AG09309 (cell line): ENCODE results near the gene TAS2R19.
"Not testable (repeated sequence)": the region's sequence is repeated elsewhere in the genome, so short reads cannot be mapped to it uniquely, and the experiment has no call there.

Source experiments
- DNase-seq: peaks from one replicate; pipeline ENCODE4 v3.0.0-alpha.2; 2010; ENCODE audit warnings: low read depth
- H3K4me3 ChIP-seq: 2 replicates; pipeline ENCODE4 v1.5.1; 2011; ENCODE audit warnings: mild to moderate bottlenecking, low read depth, low read length, moderate library complexity; ENCODE audit not compliant: control insufficient read depth
- CTCF ChIP-seq: IDR thresholded peaks from 2 replicates; pipeline ENCODE4 v1.5.1; 2011; ENCODE audit warnings: mild to moderate bottlenecking, low read depth, low read length, inconsistent platforms; ENCODE audit not compliant: insufficient read depth, control insufficient read depth; ENCODE audit errors: missing control alignments

TAS2R19 gene

DNA sequence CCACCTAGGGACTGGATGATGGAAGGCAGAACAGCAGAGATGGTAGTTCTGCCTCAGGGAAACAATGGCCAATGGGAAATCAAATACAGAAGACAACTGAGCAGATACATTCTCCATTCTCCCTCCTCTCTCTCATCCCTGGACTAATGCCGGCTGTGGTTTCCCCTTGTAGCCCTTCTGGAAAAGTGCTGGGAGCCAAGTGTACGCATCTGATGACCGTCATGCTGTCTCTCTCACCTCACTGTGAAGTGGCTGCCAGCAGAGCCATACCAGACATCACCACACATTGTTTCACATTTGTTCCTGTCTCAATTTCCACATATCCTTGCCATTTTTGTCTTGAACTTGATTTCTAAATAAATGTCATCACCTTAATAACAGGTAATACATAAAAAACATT, 36.6 kb upstream of the TAS2R19 start:
- no peak for TF ChIP-seq CTCF
- DNase-seq, result no peak
- no peak overlapping the region for H3K4me3 ChIP-seq

DNA sequence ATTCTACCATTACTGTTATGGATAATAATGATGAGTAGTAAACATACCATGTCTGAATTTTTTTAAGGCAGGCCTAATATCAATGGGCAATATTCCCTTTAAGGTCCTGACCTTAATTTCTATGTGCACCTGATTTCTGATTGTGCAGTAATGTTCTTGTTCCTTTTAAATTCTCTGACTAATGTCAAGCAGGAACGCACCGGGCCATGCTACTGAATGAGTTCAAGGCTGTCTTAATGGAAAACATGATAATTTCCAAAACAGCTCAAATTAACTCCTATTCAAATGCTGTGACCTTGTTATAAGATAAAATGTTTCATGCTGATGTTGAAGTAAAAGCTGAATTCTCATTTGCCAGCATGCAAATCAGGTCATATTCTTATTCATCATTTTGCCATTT, 32.9 kb upstream of the TAS2R19 start:
- H3K4me3 ChIP-seq, result no peak overlapping the region
- no peak for DNase-seq
- no peak for TF ChIP-seq CTCF

GRCh38 chr12:11049806-11050531, 27.5 kb upstream of the TAS2R19 start:
- not testable (repeated sequence) for DNase-seq, H3K4me3 ChIP-seq

DNA sequence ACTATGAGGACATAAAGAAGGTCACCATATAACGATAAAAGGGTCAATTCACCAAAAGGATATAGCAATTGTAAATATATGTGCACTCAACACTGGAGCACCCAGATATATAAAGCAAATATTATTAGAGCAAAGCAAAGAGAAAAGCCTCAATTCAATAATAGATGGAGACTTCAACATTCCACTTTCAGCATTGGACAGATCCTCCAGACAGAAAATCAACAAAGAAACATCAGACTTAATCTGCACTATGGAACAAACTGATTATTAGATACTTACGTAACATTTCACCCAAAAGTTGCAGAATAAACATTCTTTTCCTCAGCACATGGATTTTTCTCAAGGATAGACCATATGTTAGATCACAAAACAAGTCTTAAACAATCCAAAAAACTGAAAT, 18.9 kb upstream of the TAS2R19 start:
- H3K4me3 ChIP-seq, DNase-seq: not testable (repeated sequence)

DNA sequence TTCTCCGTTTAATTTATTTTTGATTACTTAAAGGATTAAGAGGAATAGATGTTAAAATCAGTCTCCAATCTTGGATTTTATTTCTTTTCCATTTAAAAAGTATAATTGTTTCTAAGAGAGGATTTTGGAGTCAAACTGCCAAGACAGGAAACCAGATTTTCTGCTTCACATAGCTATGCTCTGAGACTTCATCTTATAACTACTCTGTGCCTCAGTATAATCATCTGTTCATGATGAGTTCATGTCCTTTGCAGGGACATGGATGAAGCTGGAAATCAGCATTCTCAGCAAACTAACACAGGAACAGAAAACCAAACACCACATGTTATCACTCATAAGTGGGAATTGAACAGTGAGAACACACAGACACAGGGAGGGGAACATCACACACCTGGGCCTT, 17.7 kb upstream of the TAS2R19 start:
- no peak for DNase-seq
- H3K4me3 ChIP-seq, result no peak overlapping the region
- no peak for TF ChIP-seq CTCF

GRCh38 chr12:11039171-11039570, 16.8 kb upstream of the TAS2R19 start:
- no peak for TF ChIP-seq CTCF
- DNase-seq, result no peak
- H3K4me3 ChIP-seq, result no peak overlapping the region

GRCh38 chr12:11033959-11034358, 11.5 kb upstream of the TAS2R19 start:
- not testable (repeated sequence) for DNase-seq, H3K4me3 ChIP-seq

- no peak within 1 kb of the TSS for H3K4me3 ChIP-seq
- no peak for DNase-seq
- no peak for TF ChIP-seq CTCF
Observed at GRCh38 chr12:11031307-11031706, 8.9 kb upstream of the TAS2R19 start, which contains the start of gene TAS2R31. Gene TAS2R31 (minus strand): TSS chr12:11031407. CDS start chr12:11031335, 72 bp downstream.
